Hindlimb muscle (tissue), 1 donor: ENCODE data around the gene FAM174B. TPM values are rescaled to one million over a fixed set of nuclear protein-coding genes. Genes with fewer than 3 reads are reported as not detected.

Source experiments
- polyA plus RNA-seq: library from polyadenylated mRNA; unstranded; fragments of 120-200 nt; gene quantifications from one replicate; pipeline ENCODE4 v1.2.1, GENCODE V29; 2013; ENCODE audit not compliant: insufficient read length

The FAM174B gene
- polyA plus RNA-seq, 1 donor: 21.0 TPM

Other genes starting within 250 kb of the FAM174B start
- 57.9 TPM for gene CHD2, start 244.5 kb upstream of the FAM174B start, polyA plus RNA-seq